H1 (cell line): ENCODE results near the gene IKZF2. TPM values are rescaled to one million over a fixed set of nuclear protein-coding genes. Genes with fewer than 3 reads are reported as not detected.
A peak's percentile ranks its signal among the peaks of the same experiment; 100 is the strongest.

ENCODE experiments used
- CTCF ChIA-PET: fragments of 300-600 bp; sonication (Branson Sonifier 250); formaldehyde crosslinking; loops from one replicate; lab custom pipeline; 2021; ENCODE audit not compliant: partially characterized antibody; lab: Charles Lee
- POLR2A ChIA-PET: fragments of 300-600 bp; sonication (Branson Sonifier 250); formaldehyde crosslinking; loops from one replicate; lab custom pipeline; 2021; ENCODE audit warnings: inconsistent platforms; ENCODE audit not compliant: partially characterized antibody; lab: Charles Lee
- DNase-seq, 2 experiments: peaks; one replicate each; pipeline versions ENCODE4 v3.0.0 to v3.0.0-alpha.2; 2010 to 2022; ENCODE audit warnings: low spot score in 2 of 2, low read depth in 1 of 2, mixed read lengths in 1 of 2
- FAIRE-seq: peaks from 2 replicates; lab custom pipeline; 2011; peaks lifted over from hg19 to GRCh38; lab: Jason Lieb, UNC
- H2AFZ ChIP-seq: 2 replicates; pipeline ENCODE4 v1.8.1; 2012; ENCODE audit warnings: low read length, inconsistent platforms
- H2AK5ac ChIP-seq: 2 replicates; pipeline ENCODE4 v1.6.1; 2013; ENCODE audit warnings: low read depth, low read length
- H2BK120ac ChIP-seq: replicated peaks from 2 replicates; pipeline ENCODE3; 2013; ENCODE audit warnings: low read depth, low read length, inconsistent platforms
- H2BK12ac ChIP-seq: 2 replicates; pipeline ENCODE4 v1.6.1; 2013; ENCODE audit warnings: low read depth, low read length
- H2BK15ac ChIP-seq: 2 replicates; pipeline ENCODE4 v1.6.1; 2013; ENCODE audit warnings: low read length
- H2BK20ac ChIP-seq: 2 replicates; pipeline ENCODE4 v1.6.1; 2013; ENCODE audit warnings: low read length
- H2BK5ac ChIP-seq: 2 replicates; pipeline ENCODE4 v1.6.1; 2013; ENCODE audit warnings: low read depth, low read length
- H3K14ac ChIP-seq: 2 replicates; pipeline ENCODE4 v1.6.1; 2013; ENCODE audit warnings: inconsistent platforms; ENCODE audit not compliant: insufficient read length
- H3K18ac ChIP-seq: 2 replicates; pipeline ENCODE4 v1.6.1; 2013; ENCODE audit warnings: low read length; ENCODE audit errors: extremely low read depth
- H3K23ac ChIP-seq: 2 replicates; pipeline ENCODE4 v1.6.1; 2013; ENCODE audit warnings: inconsistent platforms; ENCODE audit not compliant: insufficient read length
- H3K23me2 ChIP-seq: 2 replicates; pipeline ENCODE4 v1.6.1; 2013; ENCODE audit warnings: low read depth, low read length
- H3K27ac ChIP-seq: 2 replicates; pipeline ENCODE4 v1.6.1; 2011; ENCODE audit warnings: low read depth, low read length, inconsistent platforms
- H3K27me3 ChIP-seq, 4 experiments: replicated peaks in 1 of 4; 1 replicate in 1 of 4; 2 replicates in 3 of 4; pipeline versions ENCODE4 v1.6.1 to v1.8.1; 2011 to 2013; ENCODE audit warnings: low read length in 3 of 4, mild to moderate bottlenecking in 3 of 4, inconsistent platforms in 2 of 4, mixed read lengths in 2 of 4, moderate library complexity in 1 of 4; ENCODE audit not compliant: control insufficient read depth in 3 of 4, insufficient read depth in 3 of 4; ENCODE audit errors: extremely low read depth in 1 of 4
- H3K36me3 ChIP-seq, 4 experiments: 2 replicates each; pipeline versions ENCODE4 v1.6.1 to v1.8.1; 2011 to 2013; ENCODE audit warnings: mild to moderate bottlenecking in 4 of 4, low read length in 3 of 4, moderate library complexity in 2 of 4, control low read depth in 1 of 4, inconsistent platforms in 1 of 4; ENCODE audit not compliant: insufficient read depth in 4 of 4, control insufficient read depth in 2 of 4
- H3K4ac ChIP-seq: replicated peaks from 2 replicates; pipeline ENCODE3; 2013; ENCODE audit warnings: low read length, low read depth, mixed read lengths, inconsistent platforms; ENCODE audit not compliant: insufficient read length
- H3K4me1 ChIP-seq, 4 experiments: replicated peaks in 1 of 4; 1 replicate in 1 of 4; 2 replicates in 3 of 4; pipeline versions ENCODE4 v1.6.1 to v1.8.1; 2011 to 2013; ENCODE audit warnings: low read length in 3 of 4, inconsistent platforms in 2 of 4, mixed read lengths in 1 of 4; ENCODE audit not compliant: insufficient read depth in 4 of 4, control insufficient read depth in 3 of 4
- H3K4me2 ChIP-seq, 2 experiments: 2 replicates each; pipeline versions ENCODE4 v1.6.1 to v1.8.1; 2011 to 2013; ENCODE audit warnings: low read depth in 2 of 2, low read length in 2 of 2, control low read depth in 1 of 2, inconsistent platforms in 1 of 2, mild to moderate bottlenecking in 1 of 2; ENCODE audit not compliant: insufficient read depth in 1 of 2
- H3K4me3 ChIP-seq, 4 experiments: fragments of 200-600, 300-600 bp in 1 of 4; sonication (generic), shearing (Covaris generic), sonication (Bioruptor Twin) in 1 of 4; 2 replicates each; pipeline versions ENCODE4 v1.5.1 to v1.8.1; 2011 to 2016; ENCODE audit warnings: low read length in 4 of 4, low read depth in 3 of 4, control low read depth in 2 of 4, inconsistent platforms in 2 of 4, mild to moderate bottlenecking in 2 of 4, mixed read lengths in 1 of 4, moderate library complexity in 1 of 4; ENCODE audit not compliant: insufficient read depth in 2 of 4; ENCODE audit errors: extremely low read depth in 1 of 4
- H3K56ac ChIP-seq: replicated peaks from 2 replicates; pipeline ENCODE3; 2013; ENCODE audit warnings: low read depth, mild to moderate bottlenecking, mixed read lengths, low read length, inconsistent platforms; ENCODE audit not compliant: insufficient read length
- H3K79me1 ChIP-seq: 2 replicates; pipeline ENCODE4 v1.6.1; 2013; ENCODE audit warnings: low read depth, low read length, control low read depth
- H3K79me2 ChIP-seq, 2 experiments: 2 replicates each; pipeline versions ENCODE4 v1.6.1 to v1.8.1; 2012 to 2013; ENCODE audit warnings: low read length in 2 of 2, mild to moderate bottlenecking in 2 of 2, inconsistent platforms in 1 of 2; ENCODE audit not compliant: insufficient read depth in 2 of 2, control insufficient read depth in 1 of 2
- H3K9ac ChIP-seq, 4 experiments: replicated peaks in 1 of 4; 1 replicate in 1 of 4; 2 replicates in 3 of 4; pipeline versions ENCODE4 v1.6.1 to v1.8.1; 2011 to 2013; ENCODE audit warnings: low read depth in 3 of 4, low read length in 3 of 4, control low read depth in 2 of 4, mild to moderate bottlenecking in 2 of 4, moderate library complexity in 2 of 4, inconsistent platforms in 1 of 4; ENCODE audit errors: extremely low read depth in 1 of 4
- H3K9me3 ChIP-seq, 2 experiments: 2 replicates each; pipeline versions ENCODE4 v1.6.1 to v1.8.1; 2012 to 2013; ENCODE audit warnings: mild to moderate bottlenecking in 2 of 2, moderate library complexity in 2 of 2, control low read depth in 1 of 2, inconsistent platforms in 1 of 2, low read depth in 1 of 2, low read length in 1 of 2, mixed read lengths in 1 of 2; ENCODE audit not compliant: insufficient read depth in 2 of 2
- H4K20me1 ChIP-seq, 2 experiments: replicated peaks in 1 of 2; 2 replicates each; pipeline versions ENCODE3 to v1.8.1; 2011 to 2013; ENCODE audit warnings: inconsistent platforms in 2 of 2, low read length in 2 of 2, mild to moderate bottlenecking in 1 of 2; ENCODE audit not compliant: insufficient read depth in 2 of 2, control insufficient read depth in 1 of 2
- H4K5ac ChIP-seq: 2 replicates; pipeline ENCODE4 v1.6.1; 2013; ENCODE audit warnings: low read length, low read depth, mixed read lengths, inconsistent platforms; ENCODE audit not compliant: insufficient read length
- H4K8ac ChIP-seq: 2 replicates; pipeline ENCODE4 v1.8.0; 2013; ENCODE audit warnings: mild to moderate bottlenecking, moderate library complexity, low read length, inconsistent platforms; ENCODE audit not compliant: insufficient read depth; ENCODE audit errors: extremely low read depth
- H4K91ac ChIP-seq: replicated peaks from 2 replicates; pipeline ENCODE3; 2013; ENCODE audit warnings: low read length, mixed read lengths, inconsistent platforms; ENCODE audit not compliant: insufficient read length
- CEBPB ChIP-seq: IDR thresholded peaks from 2 replicates; pipeline ENCODE4 v1.6.1; 2012; ENCODE audit warnings: low read depth, low read length
- EGR1 ChIP-seq: IDR thresholded peaks from 2 replicates; pipeline ENCODE4 v1.6.1; 2011; ENCODE audit warnings: low read depth, low read length, borderline replicate concordance
- EP300 ChIP-seq, 2 experiments: IDR thresholded peaks; 1 replicate in 1 of 2; 2 replicates in 1 of 2; pipeline ENCODE4 v1.6.1; 2011 to 2012; ENCODE audit warnings: low read depth in 2 of 2, low read length in 2 of 2, mild to moderate bottlenecking in 2 of 2, borderline replicate concordance in 1 of 2, inconsistent platforms in 1 of 2, moderate library complexity in 1 of 2
- FOSL1 ChIP-seq: IDR thresholded peaks from 2 replicates; pipeline ENCODE4 v1.6.1; 2011; ENCODE audit warnings: mild to moderate bottlenecking, low read depth, low read length, moderate library complexity; ENCODE audit not compliant: insufficient read depth
- KDM4A ChIP-seq: IDR thresholded peaks from one replicate; pipeline ENCODE4 v1.7.1; 2012; ENCODE audit warnings: low read depth, mild to moderate bottlenecking, moderate library complexity, low read length, inconsistent platforms; ENCODE audit not compliant: severe bottlenecking
- MAFK ChIP-seq: IDR thresholded peaks from 2 replicates; pipeline ENCODE4 v1.6.1; 2012; ENCODE audit warnings: low read depth, mild to moderate bottlenecking, improper control_type of control experiment, low read length
- SAP30 ChIP-seq: fragments of 300-600 bp; sonication (generic); IDR thresholded peaks from 2 replicates; pipeline ENCODE4 v1.7.1; 2012; ENCODE audit warnings: low read length, moderate library complexity, mild to moderate bottlenecking, inconsistent platforms; ENCODE audit not compliant: insufficient read depth, insufficient replicate concordance
- SIN3A ChIP-seq, 2 experiments: IDR thresholded peaks in 1 of 2; conservative IDR thresholded peaks in 1 of 2; 2 replicates each; pipeline ENCODE4 v1.6.1; 2011 to 2012; ENCODE audit warnings: low read length in 2 of 2, improper control_type of control experiment in 1 of 2, low read depth in 1 of 2, mild to moderate bottlenecking in 1 of 2
- SUZ12 ChIP-seq: fragments of 200-600 bp; sonication (generic); IDR thresholded peaks from 2 replicates; pipeline ENCODE4 v1.6.1; 2012; ENCODE audit warnings: mild to moderate bottlenecking, inconsistent platforms, low read length, moderate library complexity, mixed read lengths
- TBP ChIP-seq: IDR thresholded peaks from 2 replicates; pipeline ENCODE4 v1.6.1; 2011; ENCODE audit warnings: low read depth, low read length, improper control_type of control experiment
- TEAD4 ChIP-seq: IDR thresholded peaks from 2 replicates; pipeline ENCODE4 v1.6.1; 2012; ENCODE audit warnings: low read depth, low read length, inconsistent platforms, mixed read lengths
- WGBS, 2 experiments: shearing (Covaris generic) in 1 of 2; methylation state at CpG; one replicate each; pipeline versions ENCODE4 v1.1.6 to v1.1.7; 2013 to 2015; ENCODE audit warnings: low lambda C conversion rate in 2 of 2, mixed read lengths in 2 of 2, inconsistent platforms in 1 of 2, low coverage in 1 of 2, missing lambda C conversion rate in 1 of 2; ENCODE audit not compliant: insufficient replicate concordance in 2 of 2, insufficient coverage in 1 of 2, insufficient read length in 1 of 2; ENCODE audit errors: extremely low coverage in 1 of 2, missing lambda C conversion rate in 1 of 2; 5-methylcytosine and 5-hydroxymethylcytosine counted together
- polyA plus RNA-seq, 7 experiments: library from polyadenylated mRNA; depleted of rRNA in 3 of 7; stranded (reverse) in 5 of 7; unstranded in 2 of 7; fragments of >200 nt in 5 of 7; fragments of 200-250 nt in 2 of 7; gene quantifications; 1 replicate in 5 of 7; 2 replicates in 1 of 7; 4 replicates in 1 of 7; pipeline versions ENCODE4 v1.2.1 to v1.2.3, GENCODE V29; 2011 to 2013; ENCODE audit warnings: missing spikeins in 2 of 7, mixed read lengths in 2 of 7
- total RNA-seq: library from RNA; stranded (reverse); fragmentation: NEBNext Ultra II Directional; extraction: Animal tissue kit (Norgen Biotek cat#: 25700); gene quantifications from 2 replicates; pipeline ENCODE4 v1.2.1, GENCODE V29; 2021
- TF ChIP-seq, protein P1 (sequence below): IDR thresholded peaks from 2 replicates; pipeline ENCODE4 v1.6.1; 2012; ENCODE audit warnings: inconsistent platforms
- TF ChIP-seq, protein P2 (sequence below): IDR thresholded peaks from 2 replicates; pipeline ENCODE4 v1.6.1; 2011; ENCODE audit warnings: low read length, improper control_type of control experiment

Gene IKZF2
- total and polyA plus RNA-seq, 2 of the 8 experiments (the other 6 are each of a cell fraction or from before 2014, with no cell fraction given), result 1.7 to 4.4 TPM

DNA sequence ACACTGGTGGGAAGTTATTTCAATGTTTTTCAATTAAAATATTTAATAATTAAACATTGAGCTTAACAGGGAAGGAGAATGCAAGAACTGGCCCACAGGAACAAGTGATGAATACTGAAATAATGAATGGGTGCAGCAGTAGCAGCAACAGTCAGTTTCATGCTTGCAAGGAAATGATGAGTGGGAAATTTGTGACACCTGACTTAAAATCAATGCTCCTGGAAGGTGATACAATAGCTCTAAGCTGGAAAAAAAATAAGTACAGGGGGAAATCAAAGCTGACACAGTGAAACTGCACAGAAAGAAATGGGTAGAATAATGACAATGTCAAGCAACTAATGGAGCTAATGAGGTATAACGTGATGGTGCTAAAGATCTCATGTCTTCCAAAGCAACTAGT is 184.5 kb downstream of the IKZF2 start:
- no peak overlapping the region for H2AK5ac ChIP-seq
- no peak overlapping the region for H3K18ac ChIP-seq
- FAIRE-seq (no peak), DNase-seq (no peak)
- no peak overlapping the region for H4K8ac ChIP-seq
- no peak overlapping the region for H2BK120ac ChIP-seq
- H3K4me1 ChIP-seq, result no peaks in the 10 kb centered on the region; a peak in 1 of 7 replicates
- H3K79me2 ChIP-seq, result no peaks in the 10 kb centered on the region
- H3K4me3 ChIP-seq, result no peak overlapping the region
- no peak overlapping the region for H3K4me2 ChIP-seq
- H4K20me1 ChIP-seq, result no peaks in the 10 kb centered on the region
- H2BK5ac ChIP-seq, result no peak overlapping the region
- no peaks in the 10 kb centered on the region for H3K23me2 ChIP-seq
- peak overlapping the region in 1 of 4 experiments; percentile 8; a peak in 1 of 7 replicates for H3K9ac ChIP-seq
- H2BK20ac ChIP-seq, result no peak overlapping the region
- H3K9me3 ChIP-seq, result no peaks in the 10 kb centered on the region
- H3K79me1 ChIP-seq, result no peaks in the 10 kb centered on the region
- POLR2A ChIA-PET, result no interaction called here
- H3K14ac ChIP-seq, result no peak overlapping the region
- no peak overlapping the region for H4K91ac ChIP-seq
- no peak overlapping the region for H2BK12ac ChIP-seq
- no peak overlapping the region for H3K23ac ChIP-seq
- H4K5ac ChIP-seq, result no peak overlapping the region
- no peak overlapping the region for H2AFZ ChIP-seq
- H2BK15ac ChIP-seq, result no peak overlapping the region
- H3K27me3 ChIP-seq, result no peaks in the 10 kb centered on the region
- H3K27ac ChIP-seq, result no peak overlapping the region
- no peak overlapping the region for H3K56ac ChIP-seq
- CTCF ChIA-PET, result interaction anchor here (3.0 kb wide), 1 partner anchor 9 kb away, joined by 12 read pairs; no protein-coding TSS in a partner anchor
- 88% methylated on average over 1 of the region's 1 CpG; no CpG with 5 or more reads in 1 of the 2 experiments for WGBS, 2 experiments
- H3K36me3 ChIP-seq, result no peaks in the 10 kb centered on the region
- H3K4ac ChIP-seq, result no peak overlapping the region
- TF ChIP-seq, protein P1, sequence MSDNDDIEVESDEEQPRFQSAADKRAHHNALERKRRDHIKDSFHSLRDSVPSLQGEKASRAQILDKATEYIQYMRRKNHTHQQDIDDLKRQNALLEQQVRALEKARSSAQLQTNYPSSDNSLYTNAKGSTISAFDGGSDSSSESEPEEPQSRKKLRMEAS, result no peak
- TF ChIP-seq FOSL1, result no peak
- no peak for TF ChIP-seq CEBPB
- no peak for TF ChIP-seq SUZ12
- TF ChIP-seq KDM4A, result no peak
- no peak for TF ChIP-seq EP300 (IDR thresholded peaks at IDR 0.05; ENCODE audit: borderline replicate concordance in 1 of 2, low read depth in 2 of 2, low read length in 2 of 2)
- TF ChIP-seq TEAD4, result no peak
- TF ChIP-seq MAFK, result no peak
- no peak for TF ChIP-seq TBP
- TF ChIP-seq EGR1, result no peak
- TF ChIP-seq SAP30, result no peak
- no peak for TF ChIP-seq SIN3A (conservative IDR thresholded peaks at IDR 0.05 in 1 of 2, IDR thresholded peaks at IDR 0.05 in 1 of 2; ENCODE audit: low read depth in 1 of 2, low read length in 2 of 2)
- TF ChIP-seq, protein P2, sequence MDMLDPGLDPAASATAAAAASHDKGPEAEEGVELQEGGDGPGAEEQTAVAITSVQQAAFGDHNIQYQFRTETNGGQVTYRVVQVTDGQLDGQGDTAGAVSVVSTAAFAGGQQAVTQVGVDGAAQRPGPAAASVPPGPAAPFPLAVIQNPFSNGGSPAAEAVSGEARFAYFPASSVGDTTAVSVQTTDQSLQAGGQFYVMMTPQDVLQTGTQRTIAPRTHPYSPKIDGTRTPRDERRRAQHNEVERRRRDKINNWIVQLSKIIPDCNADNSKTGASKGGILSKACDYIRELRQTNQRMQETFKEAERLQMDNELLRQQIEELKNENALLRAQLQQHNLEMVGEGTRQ, result no peak
